Measurements from ENCODE around the gene S100P. TPM values are rescaled to one million over a fixed set of nuclear protein-coding genes. Genes with fewer than 3 reads are reported as not detected.

S100P gene
- total RNA-seq, 1 donor from 2014 or later, result not detected

DNA sequence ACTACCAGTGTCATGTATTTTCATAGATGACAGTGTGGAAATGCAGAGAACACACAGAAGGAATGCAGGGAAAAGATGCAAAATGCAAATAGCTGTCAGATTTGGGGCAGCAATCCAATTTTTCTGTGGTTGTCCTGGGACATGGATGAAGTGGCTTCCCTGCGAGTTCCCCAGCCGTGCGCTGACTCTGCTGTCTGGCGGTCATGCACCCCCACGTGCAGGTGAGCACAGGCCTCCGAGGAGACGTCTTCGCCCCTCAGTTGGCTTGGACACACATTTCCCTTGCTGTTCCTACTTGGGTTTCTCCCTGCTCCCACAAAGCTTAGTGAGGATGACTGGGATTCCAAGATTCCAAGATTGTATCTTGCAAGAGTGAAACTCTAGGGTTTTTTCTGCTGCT, 46.7 kb downstream of the S100P start:
- Mint-ChIP-seq H3K4me1 (ENCODE audit: unreplicated experiment) (peaks cover 4% of the 10 kb centered on the region), H3K27ac (ENCODE audit: unreplicated experiment) (no peak overlapping the region), H3K9me3 (ENCODE audit: unreplicated experiment) (no peaks in the 10 kb centered on the region), H3K36me3 (ENCODE audit: low read depth, unreplicated experiment) (no peaks in the 10 kb centered on the region), H3K27me3 (ENCODE audit: unreplicated experiment) (peaks cover 1% of the 10 kb centered on the region), H3K4me3 (ENCODE audit: unreplicated experiment) (no peak overlapping the region)
- no peak for DNase-seq (ENCODE audit: low spot score)
- TF ChIP-seq, protein P1, sequence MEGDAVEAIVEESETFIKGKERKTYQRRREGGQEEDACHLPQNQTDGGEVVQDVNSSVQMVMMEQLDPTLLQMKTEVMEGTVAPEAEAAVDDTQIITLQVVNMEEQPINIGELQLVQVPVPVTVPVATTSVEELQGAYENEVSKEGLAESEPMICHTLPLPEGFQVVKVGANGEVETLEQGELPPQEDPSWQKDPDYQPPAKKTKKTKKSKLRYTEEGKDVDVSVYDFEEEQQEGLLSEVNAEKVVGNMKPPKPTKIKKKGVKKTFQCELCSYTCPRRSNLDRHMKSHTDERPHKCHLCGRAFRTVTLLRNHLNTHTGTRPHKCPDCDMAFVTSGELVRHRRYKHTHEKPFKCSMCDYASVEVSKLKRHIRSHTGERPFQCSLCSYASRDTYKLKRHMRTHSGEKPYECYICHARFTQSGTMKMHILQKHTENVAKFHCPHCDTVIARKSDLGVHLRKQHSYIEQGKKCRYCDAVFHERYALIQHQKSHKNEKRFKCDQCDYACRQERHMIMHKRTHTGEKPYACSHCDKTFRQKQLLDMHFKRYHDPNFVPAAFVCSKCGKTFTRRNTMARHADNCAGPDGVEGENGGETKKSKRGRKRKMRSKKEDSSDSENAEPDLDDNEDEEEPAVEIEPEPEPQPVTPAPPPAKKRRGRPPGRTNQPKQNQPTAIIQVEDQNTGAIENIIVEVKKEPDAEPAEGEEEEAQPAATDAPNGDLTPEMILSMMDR (IDR thresholded peaks at IDR 0.05; ENCODE audit: unreplicated experiment), result no peak

DNA sequence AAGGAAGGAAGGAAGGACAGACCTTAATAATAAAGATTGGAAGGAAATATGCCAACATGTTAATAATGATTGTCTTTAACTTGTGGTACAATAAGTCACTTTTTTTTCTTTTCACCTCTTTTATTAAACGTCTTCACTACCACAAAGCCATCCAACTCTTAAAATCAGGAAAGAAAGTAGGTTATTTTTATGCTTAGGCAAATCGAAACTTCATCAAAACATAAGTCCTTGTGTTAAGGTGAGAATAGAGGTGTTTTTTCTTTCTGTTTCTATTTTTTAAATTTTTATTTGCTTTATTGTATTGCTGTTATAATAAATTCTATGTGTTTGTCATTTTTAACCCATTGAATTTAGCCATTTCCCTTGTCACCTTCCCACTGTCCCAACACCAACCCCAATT, 48.8 kb downstream of the S100P start:
- Mint-ChIP-seq H3K27ac (ENCODE audit: unreplicated experiment) (no peak overlapping the region), H3K4me3 (ENCODE audit: unreplicated experiment) (no peak overlapping the region), H3K4me1 (ENCODE audit: unreplicated experiment) (peaks cover 4% of the 10 kb centered on the region), H3K36me3 (ENCODE audit: low read depth, unreplicated experiment) (no peaks in the 10 kb centered on the region), H3K27me3 (ENCODE audit: unreplicated experiment) (peaks cover 1% of the 10 kb centered on the region), H3K9me3 (ENCODE audit: unreplicated experiment) (no peaks in the 10 kb centered on the region)
- TF ChIP-seq, protein P1 (IDR thresholded peaks at IDR 0.05; ENCODE audit: unreplicated experiment), result no peak
- DNase-seq (ENCODE audit: low spot score), result no peak

DNA sequence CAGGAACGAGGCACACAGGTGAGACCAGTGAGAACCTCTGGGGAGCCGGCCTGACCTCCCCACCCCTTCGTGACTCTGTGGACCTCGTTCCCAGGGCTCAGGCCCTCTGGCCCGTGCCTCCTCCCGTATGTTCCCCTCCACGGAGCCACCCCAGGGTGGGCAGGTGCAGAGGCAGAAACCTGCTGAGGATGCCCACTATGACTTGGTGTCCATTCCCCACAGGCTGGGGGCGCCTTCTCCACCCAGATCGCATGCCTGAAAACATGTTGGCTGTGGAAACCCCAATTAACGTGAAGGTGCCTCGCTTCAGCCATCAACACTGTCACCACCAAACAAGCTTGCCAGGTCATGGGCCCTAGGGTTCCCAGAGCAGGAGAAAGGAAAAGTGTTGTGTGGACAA, 49.3 kb downstream of the S100P start:
- H3K9me3 Mint-ChIP-seq (ENCODE audit: unreplicated experiment), result no peaks in the 10 kb centered on the region
- H3K4me3 Mint-ChIP-seq (ENCODE audit: unreplicated experiment), result no peak overlapping the region
- no peaks in the 10 kb centered on the region for H3K36me3 Mint-ChIP-seq (ENCODE audit: low read depth, unreplicated experiment)
- no peak overlapping the region for H3K27ac Mint-ChIP-seq (ENCODE audit: unreplicated experiment)
- peaks cover 2% of the 10 kb centered on the region for H3K27me3 Mint-ChIP-seq (ENCODE audit: unreplicated experiment)
- TF ChIP-seq, protein P1 (IDR thresholded peaks at IDR 0.05; ENCODE audit: unreplicated experiment), result no peak
- peaks cover 4% of the 10 kb centered on the region for H3K4me1 Mint-ChIP-seq (ENCODE audit: unreplicated experiment)
- DNase-seq (ENCODE audit: low spot score), result no peak

Other genes with a start within 250 kb of the S100P start
- gene PPP2R2C, start 221.3 kb upstream of the S100P start, total RNA-seq (ENCODE audit: unreplicated experiment), result 1.7 TPM
- 12.5 TPM for gene MAN2B2, start 118.7 kb upstream of the S100P start, total RNA-seq (ENCODE audit: unreplicated experiment)
- gene MRFAP1, start 53.2 kb upstream of the S100P start, total RNA-seq (ENCODE audit: unreplicated experiment), result 226 TPM
- gene MRFAP1L1, start 16.0 kb downstream of the S100P start, total RNA-seq (ENCODE audit: unreplicated experiment), result 43.0 TPM
- gene BLOC1S4, start 22.3 kb downstream of the S100P start, total RNA-seq (ENCODE audit: unreplicated experiment), result 20.9 TPM
- gene KIAA0232, start 88.8 kb downstream of the S100P start, total RNA-seq (ENCODE audit: unreplicated experiment), result 27.2 TPM
- gene TBC1D14, start 215.9 kb downstream of the S100P start, total RNA-seq (ENCODE audit: unreplicated experiment), result 33.0 TPM